ENCODE results near the gene PSENEN.

DNA sequence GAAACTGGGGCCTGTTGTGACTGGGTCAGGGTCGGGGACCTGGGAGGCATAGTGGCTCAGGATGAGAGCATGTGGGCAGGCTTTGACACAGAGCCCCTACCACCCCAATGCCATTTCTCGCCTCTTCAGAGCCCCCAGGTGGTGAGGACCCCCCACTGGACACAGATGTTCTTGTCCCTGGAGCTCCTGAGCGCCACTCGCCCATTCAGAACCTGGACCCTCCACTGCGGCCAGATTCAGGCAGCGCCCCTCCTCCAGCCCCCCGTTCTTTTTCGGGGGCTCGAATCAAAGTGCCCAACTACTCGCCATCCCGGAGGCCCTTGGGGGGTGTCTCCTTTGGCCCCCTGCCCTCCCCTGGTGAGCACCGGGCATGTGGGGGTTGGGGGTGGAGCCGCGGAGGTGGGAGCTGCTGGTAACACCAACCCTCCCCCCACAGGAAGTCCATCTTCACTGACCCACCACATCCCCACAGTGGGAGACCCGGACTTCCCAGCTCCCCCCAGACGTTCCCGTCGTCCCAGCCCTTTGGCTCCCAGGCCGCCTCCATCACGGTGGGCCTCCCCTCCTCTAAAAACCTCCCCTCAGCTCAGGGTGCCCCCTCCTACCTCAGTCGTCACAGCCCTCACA lies 13.6 kb upstream of the PSENEN start:
- TF ChIP-seq, protein P1, sequence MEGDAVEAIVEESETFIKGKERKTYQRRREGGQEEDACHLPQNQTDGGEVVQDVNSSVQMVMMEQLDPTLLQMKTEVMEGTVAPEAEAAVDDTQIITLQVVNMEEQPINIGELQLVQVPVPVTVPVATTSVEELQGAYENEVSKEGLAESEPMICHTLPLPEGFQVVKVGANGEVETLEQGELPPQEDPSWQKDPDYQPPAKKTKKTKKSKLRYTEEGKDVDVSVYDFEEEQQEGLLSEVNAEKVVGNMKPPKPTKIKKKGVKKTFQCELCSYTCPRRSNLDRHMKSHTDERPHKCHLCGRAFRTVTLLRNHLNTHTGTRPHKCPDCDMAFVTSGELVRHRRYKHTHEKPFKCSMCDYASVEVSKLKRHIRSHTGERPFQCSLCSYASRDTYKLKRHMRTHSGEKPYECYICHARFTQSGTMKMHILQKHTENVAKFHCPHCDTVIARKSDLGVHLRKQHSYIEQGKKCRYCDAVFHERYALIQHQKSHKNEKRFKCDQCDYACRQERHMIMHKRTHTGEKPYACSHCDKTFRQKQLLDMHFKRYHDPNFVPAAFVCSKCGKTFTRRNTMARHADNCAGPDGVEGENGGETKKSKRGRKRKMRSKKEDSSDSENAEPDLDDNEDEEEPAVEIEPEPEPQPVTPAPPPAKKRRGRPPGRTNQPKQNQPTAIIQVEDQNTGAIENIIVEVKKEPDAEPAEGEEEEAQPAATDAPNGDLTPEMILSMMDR (conservative IDR thresholded peaks at IDR 0.05; ENCODE audit: low read depth in 2 of 2): no peak
- TF ChIP-seq EZH2 (IDR thresholded peaks at IDR 0.05; ENCODE audit: low read depth, unreplicated experiment): no peak
- TF ChIP-seq POLR2AphosphoS5 (IDR thresholded peaks at IDR 0.05; ENCODE audit: low read depth): no peak
- no peak for TF ChIP-seq STAT1 (IDR thresholded peaks at IDR 0.05; ENCODE audit: unreplicated experiment)
- no peak for TF ChIP-seq EZH2phosphoT487 (IDR thresholded peaks at IDR 0.05; ENCODE audit: unreplicated experiment)
- TF ChIP-seq, protein P2, sequence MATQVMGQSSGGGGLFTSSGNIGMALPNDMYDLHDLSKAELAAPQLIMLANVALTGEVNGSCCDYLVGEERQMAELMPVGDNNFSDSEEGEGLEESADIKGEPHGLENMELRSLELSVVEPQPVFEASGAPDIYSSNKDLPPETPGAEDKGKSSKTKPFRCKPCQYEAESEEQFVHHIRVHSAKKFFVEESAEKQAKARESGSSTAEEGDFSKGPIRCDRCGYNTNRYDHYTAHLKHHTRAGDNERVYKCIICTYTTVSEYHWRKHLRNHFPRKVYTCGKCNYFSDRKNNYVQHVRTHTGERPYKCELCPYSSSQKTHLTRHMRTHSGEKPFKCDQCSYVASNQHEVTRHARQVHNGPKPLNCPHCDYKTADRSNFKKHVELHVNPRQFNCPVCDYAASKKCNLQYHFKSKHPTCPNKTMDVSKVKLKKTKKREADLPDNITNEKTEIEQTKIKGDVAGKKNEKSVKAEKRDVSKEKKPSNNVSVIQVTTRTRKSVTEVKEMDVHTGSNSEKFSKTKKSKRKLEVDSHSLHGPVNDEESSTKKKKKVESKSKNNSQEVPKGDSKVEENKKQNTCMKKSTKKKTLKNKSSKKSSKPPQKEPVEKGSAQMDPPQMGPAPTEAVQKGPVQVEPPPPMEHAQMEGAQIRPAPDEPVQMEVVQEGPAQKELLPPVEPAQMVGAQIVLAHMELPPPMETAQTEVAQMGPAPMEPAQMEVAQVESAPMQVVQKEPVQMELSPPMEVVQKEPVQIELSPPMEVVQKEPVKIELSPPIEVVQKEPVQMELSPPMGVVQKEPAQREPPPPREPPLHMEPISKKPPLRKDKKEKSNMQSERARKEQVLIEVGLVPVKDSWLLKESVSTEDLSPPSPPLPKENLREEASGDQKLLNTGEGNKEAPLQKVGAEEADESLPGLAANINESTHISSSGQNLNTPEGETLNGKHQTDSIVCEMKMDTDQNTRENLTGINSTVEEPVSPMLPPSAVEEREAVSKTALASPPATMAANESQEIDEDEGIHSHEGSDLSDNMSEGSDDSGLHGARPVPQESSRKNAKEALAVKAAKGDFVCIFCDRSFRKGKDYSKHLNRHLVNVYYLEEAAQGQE (IDR thresholded peaks at IDR 0.05; ENCODE audit: unreplicated experiment): no peak
- no peak for TF ChIP-seq JUNB (IDR thresholded peaks at IDR 0.05; ENCODE audit: unreplicated experiment)

Measured in GM23338 (cell line).